ENCODE results near the gene DHRS3.

DNA sequence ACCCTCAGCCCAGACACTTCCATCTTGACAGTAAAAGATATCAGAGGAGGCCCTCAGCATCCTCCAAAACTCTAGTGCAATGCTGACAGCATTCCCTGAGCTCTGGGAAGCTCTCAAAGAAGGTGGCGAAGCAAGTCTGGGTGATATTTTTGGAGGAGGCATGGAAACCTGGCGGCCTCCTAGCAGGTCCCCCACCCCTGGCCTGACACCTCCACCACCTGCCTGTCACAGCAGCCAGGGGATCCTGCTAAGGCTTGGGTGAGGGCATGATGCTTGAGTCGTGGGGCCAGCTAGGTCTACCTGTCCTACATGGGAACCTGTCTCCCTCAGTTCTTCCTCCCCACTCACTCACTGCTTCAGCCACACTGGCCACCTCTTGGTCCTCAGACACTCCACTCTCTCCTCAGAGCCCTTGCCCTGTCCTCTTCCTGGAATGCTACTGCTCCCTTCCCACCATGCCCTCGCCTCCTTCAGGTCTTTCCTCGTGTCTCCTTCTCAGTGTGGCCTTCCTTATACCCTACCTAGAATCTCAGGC, 8.5 kb downstream of the DHRS3 start:
- TF ChIP-seq, protein P1, sequence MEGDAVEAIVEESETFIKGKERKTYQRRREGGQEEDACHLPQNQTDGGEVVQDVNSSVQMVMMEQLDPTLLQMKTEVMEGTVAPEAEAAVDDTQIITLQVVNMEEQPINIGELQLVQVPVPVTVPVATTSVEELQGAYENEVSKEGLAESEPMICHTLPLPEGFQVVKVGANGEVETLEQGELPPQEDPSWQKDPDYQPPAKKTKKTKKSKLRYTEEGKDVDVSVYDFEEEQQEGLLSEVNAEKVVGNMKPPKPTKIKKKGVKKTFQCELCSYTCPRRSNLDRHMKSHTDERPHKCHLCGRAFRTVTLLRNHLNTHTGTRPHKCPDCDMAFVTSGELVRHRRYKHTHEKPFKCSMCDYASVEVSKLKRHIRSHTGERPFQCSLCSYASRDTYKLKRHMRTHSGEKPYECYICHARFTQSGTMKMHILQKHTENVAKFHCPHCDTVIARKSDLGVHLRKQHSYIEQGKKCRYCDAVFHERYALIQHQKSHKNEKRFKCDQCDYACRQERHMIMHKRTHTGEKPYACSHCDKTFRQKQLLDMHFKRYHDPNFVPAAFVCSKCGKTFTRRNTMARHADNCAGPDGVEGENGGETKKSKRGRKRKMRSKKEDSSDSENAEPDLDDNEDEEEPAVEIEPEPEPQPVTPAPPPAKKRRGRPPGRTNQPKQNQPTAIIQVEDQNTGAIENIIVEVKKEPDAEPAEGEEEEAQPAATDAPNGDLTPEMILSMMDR (IDR thresholded peaks at IDR 0.05 in 2 of 3, conservative IDR thresholded peaks at IDR 0.05 in 1 of 3; ENCODE audit: control insufficient read depth in 2 of 3, extremely low read depth in 1 of 3, insufficient read depth in 1 of 3, low read depth in 3 of 3, low read length in 3 of 3): no peak
- TF ChIP-seq RB1 (IDR thresholded peaks at IDR 0.05; ENCODE audit: borderline replicate concordance) (no peak), POLR2AphosphoS5 (IDR thresholded peaks at IDR 0.05; ENCODE audit: low read length) (no peak), SUZ12 (IDR thresholded peaks at IDR 0.05; ENCODE audit: unreplicated experiment) (no peak), ZNF274 (IDR thresholded peaks at IDR 0.05; ENCODE audit: insufficient read depth, insufficient read length) (no peak), ESRRA (IDR thresholded peaks at IDR 0.05; ENCODE audit: low read length) (no peak), RAD51 (IDR thresholded peaks at IDR 0.05) (no peak), CEBPB (IDR thresholded peaks at IDR 0.05; ENCODE audit: borderline replicate concordance in 1 of 2, low read depth in 2 of 2, low read length in 2 of 2) (no peak), CBFB (IDR thresholded peaks at IDR 0.05; ENCODE audit: low read depth) (no peak), SMC3 (IDR thresholded peaks at IDR 0.05; ENCODE audit: borderline replicate concordance, low read length) (no peak)
- TF ChIP-seq, protein P2, sequence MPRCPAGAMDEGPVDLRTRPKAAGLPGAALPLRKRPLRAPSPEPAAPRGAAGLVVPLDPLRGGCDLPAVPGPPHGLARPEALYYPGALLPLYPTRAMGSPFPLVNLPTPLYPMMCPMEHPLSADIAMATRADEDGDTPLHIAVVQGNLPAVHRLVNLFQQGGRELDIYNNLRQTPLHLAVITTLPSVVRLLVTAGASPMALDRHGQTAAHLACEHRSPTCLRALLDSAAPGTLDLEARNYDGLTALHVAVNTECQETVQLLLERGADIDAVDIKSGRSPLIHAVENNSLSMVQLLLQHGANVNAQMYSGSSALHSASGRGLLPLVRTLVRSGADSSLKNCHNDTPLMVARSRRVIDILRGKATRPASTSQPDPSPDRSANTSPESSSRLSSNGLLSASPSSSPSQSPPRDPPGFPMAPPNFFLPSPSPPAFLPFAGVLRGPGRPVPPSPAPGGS (IDR thresholded peaks at IDR 0.05; ENCODE audit: borderline replicate concordance, insufficient read depth, low read depth, low read length, poor library complexity, severe bottlenecking): no peak
